K562 (cell line): ENCODE results near the gene AP1AR. TPM values are rescaled to one million over a fixed set of nuclear protein-coding genes. Genes with fewer than 3 reads are reported as not detected.

Experiments used
- ATAC-seq: fragments of 200-7000 bp; cut with Tn5 transposase; 3 replicates; pipeline ENCODE4 v1.9.1; 2020; ENCODE audit warnings: moderate library complexity
- BruUV-seq: library from RNA; stranded (reverse); fragments of 400-500 nt; replicated peaks from 2 replicates; lab custom pipeline; 2021; lab: Mats Ljungman, UMichigan
- CTCF ChIA-PET: fragments of 300-600 bp; formaldehyde crosslinking; extraction: SDS; loops from one replicate; lab custom pipeline; 2021; ENCODE audit warnings: low intra/inter-chr PET ratio; lab: Yijun Ruan, JAX
- POLR2A ChIA-PET: fragments of 300-600, 350-650 bp; sonication (Branson Sonifier 250); formaldehyde crosslinking; extraction: SDS; loops from one replicate; lab custom pipeline; 2021; ENCODE audit warnings: antibody characterized with exemption, inconsistent platforms; lab: Yijun Ruan, JAX
- DNase-seq, 4 experiments: peaks; one replicate each; pipeline versions ENCODE4 v3.0.0 to v3.0.0-alpha.2; 2011 to 2018; ENCODE audit warnings: low spot score in 3 of 4, mixed read lengths in 3 of 4; ENCODE audit errors: extremely low read depth in 1 of 4
- FAIRE-seq: peaks from 2 replicates; lab custom pipeline; 2011; peaks lifted over from hg19 to GRCh38; lab: Jason Lieb, UNC
- H2AFZ ChIP-seq: 2 replicates; pipeline ENCODE4 v1.6.0; 2011; ENCODE audit warnings: low read depth, low read length, control low read depth, inconsistent platforms
- H3K27ac ChIP-seq: fragments of 200-600 bp; 3 replicates; pipeline ENCODE4 v1.8.0; 2011; ENCODE audit warnings: low read depth, mild to moderate bottlenecking, control low read depth, inconsistent platforms, low read length, moderate library complexity, mixed read lengths; ENCODE audit errors: extremely low read depth
- H3K27me3 ChIP-seq, 2 experiments: fragments of 300-600 bp in 1 of 2; 2 replicates in 1 of 2; 3 replicates in 1 of 2; pipeline versions ENCODE4 v1.6.0 to v1.8.0; 2011; ENCODE audit warnings: inconsistent platforms in 2 of 2, low read length in 2 of 2, mild to moderate bottlenecking in 1 of 2, mixed read lengths in 1 of 2, moderate library complexity in 1 of 2; ENCODE audit not compliant: control insufficient read depth in 2 of 2, insufficient read depth in 2 of 2
- H3K36me3 ChIP-seq: fragments of 300-600 bp; 3 replicates; pipeline ENCODE4 v1.8.0; 2011; ENCODE audit warnings: mild to moderate bottlenecking, low read length, inconsistent platforms; ENCODE audit not compliant: control insufficient read depth, insufficient read depth
- H3K4me1 ChIP-seq, 2 experiments: fragments of 200-600 bp in 1 of 2; replicated peaks in 1 of 2; 2 replicates in 1 of 2; 3 replicates in 1 of 2; pipeline versions ENCODE4 v1.5.1 to v1.8.0; 2011; ENCODE audit warnings: inconsistent platforms in 2 of 2, low read length in 2 of 2, mild to moderate bottlenecking in 1 of 2, mixed read lengths in 1 of 2, moderate library complexity in 1 of 2; ENCODE audit not compliant: control insufficient read depth in 2 of 2, insufficient read depth in 2 of 2
- H3K4me2 ChIP-seq: 2 replicates; pipeline ENCODE4 v1.6.1; 2011; ENCODE audit warnings: low read length, control low read depth, inconsistent platforms, mixed read lengths; ENCODE audit not compliant: insufficient read depth
- H3K4me3 ChIP-seq: fragments of 200-600 bp; sonication (generic), shearing (Covaris generic); 2 replicates; pipeline ENCODE4 v1.5.1; 2016; ENCODE audit warnings: control low read depth, inconsistent platforms
- H3K79me2 ChIP-seq: fragments of 200-600 bp; 3 replicates; pipeline ENCODE4 v1.8.0; 2011; ENCODE audit warnings: low read length, inconsistent platforms; ENCODE audit not compliant: control insufficient read depth, insufficient read depth
- H3K9ac ChIP-seq, 2 experiments: 2 replicates each; pipeline versions ENCODE4 v1.6.0 to v1.6.1; 2011; ENCODE audit warnings: low read depth in 2 of 2, low read length in 2 of 2, control low read depth in 1 of 2, inconsistent platforms in 1 of 2, mild to moderate bottlenecking in 1 of 2, mixed read lengths in 1 of 2; ENCODE audit not compliant: insufficient read depth in 1 of 2
- H3K9me1 ChIP-seq: one replicate; pipeline ENCODE4 v1.6.0; 2011; ENCODE audit warnings: inconsistent platforms, mild to moderate bottlenecking, low read length, moderate library complexity; ENCODE audit not compliant: control insufficient read depth, insufficient read depth
- H3K9me3 ChIP-seq: replicated peaks from 2 replicates; pipeline ENCODE4 v1.5.1; 2011; ENCODE audit warnings: low read depth, low read length, inconsistent platforms; ENCODE audit not compliant: control insufficient read depth, insufficient read depth
- H4K20me1 ChIP-seq: replicated peaks from 2 replicates; pipeline ENCODE4 v1.6.1; 2011; ENCODE audit warnings: low read length, inconsistent platforms, mixed read lengths; ENCODE audit not compliant: control insufficient read depth, insufficient read depth
- ETV5 ChIP-seq: sonication (generic); formaldehyde crosslinking; IDR thresholded peaks from 2 replicates; pipeline ENCODE4 v1.4.0; 2020; ENCODE audit warnings: low read depth, mild to moderate bottlenecking, missing genetic modification reagents
- HSF4 ChIP-seq: fragments of 250-450 bp; sonication (Bioruptor Pico); IDR thresholded peaks from 2 replicates; pipeline ENCODE4 v2.1.2; 2022; ENCODE audit warnings: mild to moderate bottlenecking, moderate library complexity, borderline replicate concordance
- MECOM ChIP-seq: fragments of 250-450 bp; sonication (Bioruptor Pico); IDR thresholded peaks from 2 replicates; pipeline ENCODE4 v1.8.0; 2022; ENCODE audit warnings: inconsistent platforms
- PTTG1 ChIP-seq: fragments of 450-650 bp; IDR thresholded peaks from 2 replicates; pipeline ENCODE4 v1.6.1; 2016; ENCODE audit warnings: low read depth, mild to moderate bottlenecking, missing genetic modification characterization, missing compliant biosample characterization
- SMAD1 ChIP-seq: fragments of 150-350 bp; IDR thresholded peaks from 2 replicates; pipeline ENCODE4 v1.6.1; 2014; ENCODE audit warnings: low read length, low read depth; ENCODE audit not compliant: partially characterized antibody
- ZNF121 ChIP-seq: sonication (generic); formaldehyde crosslinking; conservative IDR thresholded peaks from 2 replicates; pipeline ENCODE4 v1.8.0; 2022; ENCODE audit warnings: missing genetic modification reagents
- ZNF124 ChIP-seq: sonication (generic); formaldehyde crosslinking; IDR thresholded peaks from 2 replicates; pipeline ENCODE4 v1.8.1; 2022; ENCODE audit warnings: missing genetic modification reagents
- ZNF263 ChIP-seq: sonication (generic); formaldehyde crosslinking; IDR thresholded peaks from 2 replicates; pipeline ENCODE4 v1.8.0; 2022; ENCODE audit warnings: mild to moderate bottlenecking, missing genetic modification reagents, borderline replicate concordance
- ZNF766 ChIP-seq: fragments of 200-800 bp; sonication (Bioruptor generic); conservative IDR thresholded peaks from 2 replicates; pipeline ENCODE4 v1.6.1; 2016; ENCODE audit warnings: missing genetic modification characterization, missing compliant biosample characterization
- WGBS: fragments of 100-300 bp; shearing (Covaris generic); methylation state at CpG from one replicate; pipeline ENCODE4 v1.1.6; 2016; ENCODE audit warnings: low coverage, mixed read lengths; ENCODE audit not compliant: insufficient coverage; ENCODE audit errors: missing lambda C conversion rate; 5-methylcytosine and 5-hydroxymethylcytosine counted together
- in situ Hi-C: fragments of 300-500 bp; cut with MboI; formaldehyde crosslinking; loops from 4 replicates; pipeline ENCODE4 v1.15.0; 2018; ENCODE audit warnings: inconsistent platforms, mixed read lengths
- intact Hi-C: fragments of 100-400 bp; cut with micrococcal nuclease; formaldehyde crosslinking; loops from 2 replicates; pipeline ENCODE4 v1.14.2; 2022
- polyA plus RNA-seq, 8 experiments: library from polyadenylated mRNA; depleted of rRNA in 4 of 8; stranded (reverse) in 5 of 8; unstranded in 3 of 8; fragments of >200 nt; fragmentation: Nextera tagmentation in 2 of 8; fragmentation: Illumina TruSeq in 1 of 8; extraction: Ambion mirVana in 2 of 8; extraction: Trizol in 1 of 8; gene quantifications; 2 replicates each; pipeline versions ENCODE4 v1.2.1 to v1.2.3, GENCODE V29; 2011 to 2014; ENCODE audit warnings: inconsistent platforms in 1 of 8, missing spikeins in 1 of 8
- total RNA-seq, 7 experiments: library from RNA; depleted of rRNA in 6 of 7; stranded (reverse); fragments of >200 nt in 6 of 7; fragmentation: Illumina TruSeq in 2 of 7; extraction: Trizol in 2 of 7; gene quantifications; 2 replicates each; pipeline versions ENCODE4 v1.2.1 to v1.2.3, GENCODE V29; 2011 to 2021; ENCODE audit warnings: low replicate concordance in 1 of 7
- TF ChIP-seq, protein P1 (sequence below): sonication (generic); formaldehyde crosslinking; IDR thresholded peaks from 2 replicates; pipeline ENCODE4 v1.8.0; 2022; ENCODE audit warnings: mild to moderate bottlenecking, missing genetic modification reagents
- TF ChIP-seq, protein P2 (sequence below): fragments of 450-650 bp; IDR thresholded peaks from 2 replicates; pipeline ENCODE4 v1.6.1; 2017; ENCODE audit warnings: antibody characterized with exemption

Gene AP1AR
- total and polyA plus RNA-seq, 9 of the 15 experiments (the other 6 are each of a cell fraction or from before 2014, with no cell fraction given), result 2.6 to 20.7 (median 12.2) TPM

DNA sequence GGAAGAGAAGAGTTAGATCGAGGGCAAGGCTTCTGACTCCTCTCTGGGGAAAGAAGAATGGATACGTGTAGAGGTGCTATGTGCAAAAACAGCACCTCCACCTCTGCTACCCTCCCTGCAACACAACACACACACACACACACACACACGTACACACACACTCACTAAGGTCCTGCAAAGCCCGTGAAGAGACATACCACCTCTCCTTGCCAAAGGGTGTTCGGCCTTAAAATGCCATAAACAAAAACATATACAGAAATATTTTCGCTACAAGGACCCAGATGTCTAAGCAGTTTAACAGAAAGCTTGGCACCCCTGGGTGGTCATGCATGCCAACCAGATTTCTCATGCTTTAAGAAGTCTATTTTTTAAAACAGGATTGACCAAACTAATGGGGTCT lies 52.6 kb downstream of the AP1AR start:
- intact Hi-C loops, result no loop called here
- POLR2A ChIA-PET, result interaction anchor here (0.7 to 1.4 kb wide), 3 partner anchors 9 to 36 kb away, joined by 3 read pairs; partner anchors contain the start of gene ALPK1

More for the DNA sequence above, 52.6 kb downstream of the AP1AR start:
- H4K20me1 ChIP-seq, result no peaks in the 10 kb centered on the region
- BruUV-seq, result no TSS peak
- peaks cover 12% of the 10 kb centered on the region; the same call in 2 of the 3 replicates for H3K79me2 ChIP-seq
- in situ Hi-C loops, result no loop called here
- TF ChIP-seq MECOM (CRISPR knock-in tag) (no peak), ZNF121 (CRISPR knock-in tag) (no peak), HSF4 (CRISPR knock-in tag) (no peak), PTTG1 (tag) (no peak), ZNF766 (no peak), SMAD1 (no peak), ETV5 (CRISPR knock-in tag) (no peak), ZNF124 (CRISPR knock-in tag) (no peak), ZNF263 (CRISPR knock-in tag) (no peak)
- TF ChIP-seq, protein P1, sequence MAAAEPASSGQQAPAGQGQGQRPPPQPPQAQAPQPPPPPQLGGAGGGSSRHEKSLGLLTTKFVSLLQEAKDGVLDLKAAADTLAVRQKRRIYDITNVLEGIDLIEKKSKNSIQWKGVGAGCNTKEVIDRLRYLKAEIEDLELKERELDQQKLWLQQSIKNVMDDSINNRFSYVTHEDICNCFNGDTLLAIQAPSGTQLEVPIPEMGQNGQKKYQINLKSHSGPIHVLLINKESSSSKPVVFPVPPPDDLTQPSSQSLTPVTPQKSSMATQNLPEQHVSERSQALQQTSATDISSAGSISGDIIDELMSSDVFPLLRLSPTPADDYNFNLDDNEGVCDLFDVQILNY (CRISPR knock-in tag), result no peak
- TF ChIP-seq, protein P2, sequence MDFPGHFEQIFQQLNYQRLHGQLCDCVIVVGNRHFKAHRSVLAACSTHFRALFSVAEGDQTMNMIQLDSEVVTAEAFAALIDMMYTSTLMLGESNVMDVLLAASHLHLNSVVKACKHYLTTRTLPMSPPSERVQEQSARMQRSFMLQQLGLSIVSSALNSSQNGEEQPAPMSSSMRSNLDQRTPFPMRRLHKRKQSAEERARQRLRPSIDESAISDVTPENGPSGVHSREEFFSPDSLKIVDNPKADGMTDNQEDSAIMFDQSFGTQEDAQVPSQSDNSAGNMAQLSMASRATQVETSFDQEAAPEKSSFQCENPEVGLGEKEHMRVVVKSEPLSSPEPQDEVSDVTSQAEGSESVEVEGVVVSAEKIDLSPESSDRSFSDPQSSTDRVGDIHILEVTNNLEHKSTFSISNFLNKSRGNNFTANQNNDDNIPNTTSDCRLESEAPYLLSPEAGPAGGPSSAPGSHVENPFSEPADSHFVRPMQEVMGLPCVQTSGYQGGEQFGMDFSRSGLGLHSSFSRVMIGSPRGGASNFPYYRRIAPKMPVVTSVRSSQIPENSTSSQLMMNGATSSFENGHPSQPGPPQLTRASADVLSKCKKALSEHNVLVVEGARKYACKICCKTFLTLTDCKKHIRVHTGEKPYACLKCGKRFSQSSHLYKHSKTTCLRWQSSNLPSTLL, result no peak
- H3K9me3 ChIP-seq, result no peaks in the 10 kb centered on the region
- H2AFZ ChIP-seq, result no peak overlapping the region
- no peaks in the 10 kb centered on the region for H3K36me3 ChIP-seq
- H3K9ac ChIP-seq, result no peak overlapping the region; a peak in 1 of 4 replicates
- H3K27me3 ChIP-seq, result no peaks in the 10 kb centered on the region
- peaks cover 7 to 11% of the 10 kb centered on the region in 2 experiments; a peak in 3 of 5 replicates for H3K4me1 ChIP-seq
- no peak overlapping the region for H3K27ac ChIP-seq
- peak; percentile 20 for ATAC-seq
- CTCF ChIA-PET, result interaction anchor here (0.6 kb wide), 1 partner anchor 186 kb away, joined by 7 read pairs; no protein-coding TSS in a partner anchor
- DNase-seq, result peak in 3 of 4 experiments; percentile 12 to 15 (median 13)
- peak overlapping the region; percentile 85 for H3K4me2 ChIP-seq
- peak overlapping the region; percentile 61 for H3K4me3 ChIP-seq
- no peaks in the 10 kb centered on the region for H3K9me1 ChIP-seq
- FAIRE-seq, result no peak
- WGBS, result 10% methylated on average over 6 of the region's 6 CpGs
